Kidney epithelial cell (primary cell): Measurements from ENCODE around the gene DMRTB1. TPM values are rescaled to one million over a fixed set of nuclear protein-coding genes. Genes with fewer than 3 reads are reported as not detected.

Experiments
- DNase-seq: peaks from one replicate; pipeline ENCODE4 v3.0.0-alpha.2; 2010; ENCODE audit warnings: low read depth
- H3K27me3 ChIP-seq: 2 replicates; pipeline ENCODE4 v1.6.0; 2011; ENCODE audit warnings: low read length; ENCODE audit not compliant: control insufficient read depth, insufficient read depth
- H3K36me3 ChIP-seq: 2 replicates; pipeline ENCODE4 v1.5.1; 2011; ENCODE audit warnings: low read length; ENCODE audit not compliant: control insufficient read depth, insufficient read depth
- H3K4me3 ChIP-seq: 2 replicates; pipeline ENCODE4 v1.5.1; 2011; ENCODE audit warnings: low read depth, mild to moderate bottlenecking, control low read depth, low read length
- total RNA-seq: library from RNA; depleted of rRNA; stranded (reverse); fragments of >200 nt; gene quantifications from 2 replicates; pipeline ENCODE4 v1.2.3, GENCODE V29; 2015
- TF ChIP-seq, protein P1 (sequence below): IDR thresholded peaks from 2 replicates; pipeline ENCODE4 v1.5.1; 2011; ENCODE audit warnings: mild to moderate bottlenecking, moderate library complexity, low read length, control low read depth, inconsistent platforms; ENCODE audit not compliant: insufficient read depth, poor library complexity, severe bottlenecking

DMRTB1 gene
- total RNA-seq, 1 donor from 2014 or later = not detected

GRCh38 chr1:53509775-53510174 lies 50.6 kb downstream of the DMRTB1 start:
- Histone ChIP-seq H3K4me3 (no peak overlapping the region), H3K27me3 (no peaks in the 10 kb centered on the region), H3K36me3 (no peaks in the 10 kb centered on the region)
- TF ChIP-seq, protein P1, sequence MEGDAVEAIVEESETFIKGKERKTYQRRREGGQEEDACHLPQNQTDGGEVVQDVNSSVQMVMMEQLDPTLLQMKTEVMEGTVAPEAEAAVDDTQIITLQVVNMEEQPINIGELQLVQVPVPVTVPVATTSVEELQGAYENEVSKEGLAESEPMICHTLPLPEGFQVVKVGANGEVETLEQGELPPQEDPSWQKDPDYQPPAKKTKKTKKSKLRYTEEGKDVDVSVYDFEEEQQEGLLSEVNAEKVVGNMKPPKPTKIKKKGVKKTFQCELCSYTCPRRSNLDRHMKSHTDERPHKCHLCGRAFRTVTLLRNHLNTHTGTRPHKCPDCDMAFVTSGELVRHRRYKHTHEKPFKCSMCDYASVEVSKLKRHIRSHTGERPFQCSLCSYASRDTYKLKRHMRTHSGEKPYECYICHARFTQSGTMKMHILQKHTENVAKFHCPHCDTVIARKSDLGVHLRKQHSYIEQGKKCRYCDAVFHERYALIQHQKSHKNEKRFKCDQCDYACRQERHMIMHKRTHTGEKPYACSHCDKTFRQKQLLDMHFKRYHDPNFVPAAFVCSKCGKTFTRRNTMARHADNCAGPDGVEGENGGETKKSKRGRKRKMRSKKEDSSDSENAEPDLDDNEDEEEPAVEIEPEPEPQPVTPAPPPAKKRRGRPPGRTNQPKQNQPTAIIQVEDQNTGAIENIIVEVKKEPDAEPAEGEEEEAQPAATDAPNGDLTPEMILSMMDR = no peak
- no peak for DNase-seq

GRCh38 chr1:53510215-53510614 lies 51.0 kb downstream of the DMRTB1 start:
- TF ChIP-seq, protein P1 = no peak
- Histone ChIP-seq H3K27me3 (no peaks in the 10 kb centered on the region), H3K36me3 (no peaks in the 10 kb centered on the region), H3K4me3 (no peak overlapping the region)
- DNase-seq = no peak

DNA sequence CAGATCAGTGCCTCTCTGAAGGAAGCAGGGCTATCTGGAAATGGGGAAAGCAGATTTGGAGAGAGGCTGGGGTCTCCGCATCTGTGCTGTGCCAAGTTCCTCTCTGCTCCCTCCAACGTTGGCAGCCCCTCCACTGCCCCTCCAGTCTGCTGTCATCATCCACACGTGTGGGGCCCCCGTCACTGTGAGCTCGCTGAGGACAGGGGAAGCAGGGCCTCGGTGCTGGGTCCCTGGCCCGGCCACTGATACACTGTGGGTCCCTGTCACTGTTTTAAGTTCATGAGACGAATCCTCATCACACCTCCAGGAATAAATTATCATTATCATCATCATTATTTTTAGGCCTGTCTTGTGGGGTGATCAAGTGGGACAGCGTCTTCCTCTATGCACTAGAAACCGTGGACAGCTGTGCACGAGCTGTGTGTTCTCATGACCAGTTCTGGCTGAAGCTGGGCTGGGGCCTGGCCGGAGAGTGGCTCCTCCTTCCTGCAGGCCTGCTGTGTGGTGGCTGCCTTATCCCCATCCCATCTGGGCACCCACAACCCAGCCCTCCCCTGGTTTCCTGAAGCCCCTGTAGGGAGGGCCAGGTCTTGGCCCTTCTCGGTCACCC lies 52.2 kb downstream of the DMRTB1 start:
- TF ChIP-seq, protein P1 = no peak
- Histone ChIP-seq H3K27me3 (no peaks in the 10 kb centered on the region), H3K36me3 (no peaks in the 10 kb centered on the region), H3K4me3 (no peak overlapping the region)
- no peak for DNase-seq

DNA sequence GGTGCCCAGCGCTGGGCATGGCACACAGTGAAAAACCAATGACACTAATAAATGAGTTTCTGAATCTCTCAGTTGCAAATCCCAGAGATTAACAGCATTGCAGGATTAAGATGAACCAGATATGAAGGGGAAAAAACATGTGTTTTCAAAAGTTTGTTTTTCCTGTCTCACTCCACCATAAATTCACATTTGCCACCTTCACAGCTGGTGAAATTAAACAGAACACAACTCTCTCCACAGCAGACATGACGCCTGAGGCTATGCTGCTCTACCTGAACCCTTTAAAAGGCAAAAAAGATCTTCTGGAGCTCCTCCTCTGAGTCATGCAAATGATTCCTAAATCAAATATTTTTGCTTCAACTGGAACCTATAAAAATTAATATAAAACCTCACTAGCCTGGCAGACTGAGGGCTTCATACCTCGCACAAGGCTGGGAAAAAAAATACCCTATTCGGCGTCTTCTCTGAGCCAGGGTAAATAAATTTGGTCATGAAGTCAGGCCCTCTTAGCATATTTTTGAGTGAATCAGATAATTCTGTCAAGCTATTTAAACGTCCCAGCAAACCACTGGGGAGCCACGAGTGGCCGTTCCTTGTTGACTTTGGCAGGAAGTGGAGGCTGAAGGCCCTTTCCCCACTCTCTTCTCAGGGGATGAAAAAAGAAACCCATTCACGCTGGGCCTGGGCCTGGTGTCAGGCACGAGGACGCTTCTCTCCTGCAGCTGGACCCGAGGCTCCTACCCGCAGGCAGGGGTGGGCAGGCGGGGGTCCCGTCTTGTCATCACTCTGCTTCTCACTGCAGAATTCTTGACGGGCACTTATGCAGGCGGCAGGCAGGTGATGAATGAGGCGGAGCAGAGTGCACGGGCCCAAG lies 53.0 kb downstream of the DMRTB1 start:
- no peaks in the 10 kb centered on the region for H3K27me3 ChIP-seq
- H3K36me3 ChIP-seq = no peaks in the 10 kb centered on the region
- TF ChIP-seq, protein P1 = no peak
- no peak for DNase-seq
- H3K4me3 ChIP-seq = no peak overlapping the region

DNA sequence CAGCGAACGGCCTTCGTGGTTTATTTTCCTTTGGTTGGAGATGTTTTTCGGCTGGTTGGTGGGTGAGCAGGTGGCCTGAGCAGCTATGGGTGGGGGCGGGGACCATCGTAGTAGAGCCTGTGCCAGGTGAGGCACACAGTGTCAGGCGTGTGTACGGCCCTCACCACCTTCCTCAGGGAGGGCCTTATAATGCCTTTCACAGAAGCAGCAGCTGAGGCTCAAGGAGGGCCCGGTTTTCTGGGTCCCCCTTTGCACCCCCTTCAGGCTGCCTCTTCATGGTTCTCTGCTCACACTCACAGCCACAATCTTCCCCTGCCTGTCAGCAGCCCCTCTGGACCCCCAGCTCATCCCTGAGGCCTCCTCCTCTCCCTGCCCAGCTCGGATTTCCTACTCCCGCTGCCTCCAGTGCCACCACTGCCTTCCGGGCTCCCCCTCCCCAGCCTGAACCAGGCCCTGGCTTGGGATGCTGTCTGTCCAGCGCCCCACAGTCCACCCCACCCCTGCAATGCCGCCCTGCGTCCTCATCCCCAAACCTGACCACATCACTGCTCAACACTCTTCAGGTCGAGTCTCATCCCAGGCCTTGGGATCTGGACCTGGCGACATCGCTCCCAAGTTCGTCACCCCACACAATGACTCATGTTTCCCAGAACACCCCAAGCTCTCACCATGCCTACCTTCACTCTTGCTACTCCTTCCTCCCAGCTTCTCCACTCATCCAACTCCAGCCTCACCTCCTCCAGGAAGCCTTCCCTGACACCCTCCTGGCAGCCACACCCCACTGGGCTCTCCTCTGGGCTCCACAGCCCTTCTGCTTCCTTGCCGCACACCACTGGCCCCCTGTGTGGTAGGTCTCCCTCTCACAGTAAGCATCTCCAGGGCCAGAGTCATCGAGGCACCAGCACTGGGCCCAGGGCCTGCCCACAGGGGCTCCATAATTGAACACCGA lies 53.9 kb downstream of the DMRTB1 start:
- Histone ChIP-seq H3K36me3 (no peaks in the 10 kb centered on the region), H3K4me3 (no peak overlapping the region), H3K27me3 (no peaks in the 10 kb centered on the region)
- TF ChIP-seq, protein P1 = no peak
- no peak for DNase-seq
